ENCODE results near the gene RGS6. TPM values are rescaled to one million over a fixed set of nuclear protein-coding genes. Genes with fewer than 3 reads are reported as not detected.
A peak's percentile ranks its signal among the peaks of the same experiment; 100 is the strongest.
"Not testable (repeated sequence)": the region's sequence is repeated elsewhere in the genome, so short reads cannot be mapped to it uniquely, and the experiment has no call there.

The RGS6 gene
- polyA plus RNA-seq, 3 donors, result not detected

- intact Hi-C loops (cut with micrococcal nuclease), result no loop called here
- Histone ChIP-seq H3K36me3 (replicated peaks in 1 of 2; ENCODE audit: control insufficient read depth in 1 of 2, insufficient read depth in 2 of 2, low read length in 2 of 2) (no peaks in the 10 kb centered on the region), H3K4me3 (replicated peaks in 1 of 3; ENCODE audit: low read depth in 2 of 3, low read length in 3 of 3) (peak overlapping the region in 1 of 3 experiments; percentile 2), H3K79me2 (ENCODE audit: insufficient read depth, low read length) (no peaks in the 10 kb centered on the region), H2AFZ (ENCODE audit: insufficient read depth, low read depth, low read length, poor library complexity, severe bottlenecking) (peak overlapping the region; percentile 69), H3K4me2 (replicated peaks; ENCODE audit: extremely low read depth, low read length, poor library complexity, severe bottlenecking) (peak overlapping the region; percentile 6), H4K20me1 (ENCODE audit: insufficient read depth, low read length) (no peaks in the 10 kb centered on the region), H3K27me3 (ENCODE audit: control insufficient read depth in 2 of 2, insufficient read depth in 2 of 2, low read length in 2 of 2) (no peaks in the 10 kb centered on the region), H3K9ac (ENCODE audit: insufficient read depth, low read length, poor library complexity, severe bottlenecking) (no peak overlapping the region), H3K9me3 (replicated peaks in 1 of 2; ENCODE audit: control insufficient read depth in 1 of 2, insufficient read depth in 1 of 2, low read length in 2 of 2) (no peaks in the 10 kb centered on the region), H3K4me1 (ENCODE audit: control insufficient read depth in 1 of 2, insufficient read depth in 2 of 2, low read length in 2 of 2) (peaks cover 5 to 10% of the 10 kb centered on the region in 2 donors), H3K27ac (ENCODE audit: low read depth in 1 of 2, low read length in 2 of 2) (no peak overlapping the region)
- TF ChIP-seq, protein P1, sequence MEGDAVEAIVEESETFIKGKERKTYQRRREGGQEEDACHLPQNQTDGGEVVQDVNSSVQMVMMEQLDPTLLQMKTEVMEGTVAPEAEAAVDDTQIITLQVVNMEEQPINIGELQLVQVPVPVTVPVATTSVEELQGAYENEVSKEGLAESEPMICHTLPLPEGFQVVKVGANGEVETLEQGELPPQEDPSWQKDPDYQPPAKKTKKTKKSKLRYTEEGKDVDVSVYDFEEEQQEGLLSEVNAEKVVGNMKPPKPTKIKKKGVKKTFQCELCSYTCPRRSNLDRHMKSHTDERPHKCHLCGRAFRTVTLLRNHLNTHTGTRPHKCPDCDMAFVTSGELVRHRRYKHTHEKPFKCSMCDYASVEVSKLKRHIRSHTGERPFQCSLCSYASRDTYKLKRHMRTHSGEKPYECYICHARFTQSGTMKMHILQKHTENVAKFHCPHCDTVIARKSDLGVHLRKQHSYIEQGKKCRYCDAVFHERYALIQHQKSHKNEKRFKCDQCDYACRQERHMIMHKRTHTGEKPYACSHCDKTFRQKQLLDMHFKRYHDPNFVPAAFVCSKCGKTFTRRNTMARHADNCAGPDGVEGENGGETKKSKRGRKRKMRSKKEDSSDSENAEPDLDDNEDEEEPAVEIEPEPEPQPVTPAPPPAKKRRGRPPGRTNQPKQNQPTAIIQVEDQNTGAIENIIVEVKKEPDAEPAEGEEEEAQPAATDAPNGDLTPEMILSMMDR (IDR thresholded peaks at IDR 0.05), result no peak
- peak overlapping the region in 3 of 7 donors; percentile 12 to 60 (median 46) for H3K27ac Mint-ChIP-seq
- H3K27me3 Mint-ChIP-seq (ENCODE audit: low read depth in 3 of 3), result peaks cover 0 to 8% (median 2%) of the 10 kb centered on the region in 3 donors
- 0% methylated on average over 5 of the region's 8 CpGs for WGBS (ENCODE audit: insufficient coverage)
- no peaks in the 10 kb centered on the region for H3K9me3 Mint-ChIP-seq
- H3K36me3 Mint-ChIP-seq, result no peaks in the 10 kb centered on the region
- H3K4me1 Mint-ChIP-seq, result peaks cover 27% of the 10 kb centered on the region
- H3K4me3 Mint-ChIP-seq, result peak overlapping the region in 1 of 2 donors; percentile 8
- DNase-seq, result peak; percentile 12 to 84 (median 25)
Measured at GRCh38 chr14:72476657-72477499, 544.6 kb downstream of the RGS6 start.

DNA sequence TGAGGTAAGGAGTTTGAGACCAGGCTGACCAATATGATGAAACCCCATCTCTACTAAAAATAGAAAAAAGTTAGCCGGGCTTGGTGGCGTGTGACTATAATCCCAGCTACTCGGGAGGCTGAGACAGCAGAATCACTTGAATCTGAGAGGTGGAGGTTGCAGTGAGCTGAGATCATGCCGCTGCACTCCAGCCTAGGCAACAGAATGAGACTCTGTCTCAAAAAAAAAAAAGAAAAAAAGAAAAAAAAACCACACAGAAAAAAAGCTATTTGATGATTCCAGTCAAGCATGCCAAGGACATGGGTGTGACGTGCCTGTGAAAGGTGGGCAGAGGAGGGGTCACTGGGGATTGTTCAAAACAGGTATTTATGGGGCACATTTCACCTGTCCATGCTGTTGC, 545.3 kb downstream of the RGS6 start:
- H2AFZ ChIP-seq (ENCODE audit: insufficient read depth, low read depth, low read length, poor library complexity, severe bottlenecking); H4K20me1 ChIP-seq (ENCODE audit: insufficient read depth, low read length); H3K36me3 ChIP-seq (replicated peaks in 1 of 2; ENCODE audit: control insufficient read depth in 1 of 2, insufficient read depth in 2 of 2, low read length in 2 of 2); H3K4me3 ChIP-seq (replicated peaks in 1 of 3; ENCODE audit: low read depth in 2 of 3, low read length in 3 of 3); H3K36me3 Mint-ChIP-seq; H3K79me2 ChIP-seq (ENCODE audit: insufficient read depth, low read length); DNase-seq; H3K4me1 ChIP-seq (ENCODE audit: control insufficient read depth in 1 of 2, insufficient read depth in 2 of 2, low read length in 2 of 2); H3K27ac ChIP-seq (ENCODE audit: low read depth in 1 of 2, low read length in 2 of 2); H3K27ac Mint-ChIP-seq; H3K4me3 Mint-ChIP-seq; H3K4me2 ChIP-seq (replicated peaks; ENCODE audit: extremely low read depth, low read length, poor library complexity, severe bottlenecking); H3K27me3 ChIP-seq (ENCODE audit: control insufficient read depth in 2 of 2, insufficient read depth in 2 of 2, low read length in 2 of 2); H3K27me3 Mint-ChIP-seq (ENCODE audit: low read depth in 3 of 3); H3K9me3 ChIP-seq (replicated peaks in 1 of 2; ENCODE audit: control insufficient read depth in 1 of 2, insufficient read depth in 1 of 2, low read length in 2 of 2); H3K9me3 Mint-ChIP-seq; H3K9ac ChIP-seq (ENCODE audit: insufficient read depth, low read length, poor library complexity, severe bottlenecking); intact Hi-C loops (cut with micrococcal nuclease): not testable (repeated sequence)
- peaks cover 27% of the 10 kb centered on the region for H3K4me1 Mint-ChIP-seq
- no CpG with 5 or more reads among the region's 5 CpGs for WGBS (ENCODE audit: insufficient coverage)
